Stimulated activated CD4-positive, alpha-beta T cell treated with anti-CD3 and anti-CD28 coated beads, Interleukin-15, amount 100 ng/mL, for 24 hours (primary cell): ENCODE data around the gene EFCC1.
"Not testable (repeated sequence)": the region's sequence is repeated elsewhere in the genome, so short reads cannot be mapped to it uniquely, and the experiment has no call there.

ENCODE experiments used
- DNase-seq: peaks from one replicate; pipeline ENCODE4 v3.0.0-alpha.2; 2020

Gene EFCC1

DNA sequence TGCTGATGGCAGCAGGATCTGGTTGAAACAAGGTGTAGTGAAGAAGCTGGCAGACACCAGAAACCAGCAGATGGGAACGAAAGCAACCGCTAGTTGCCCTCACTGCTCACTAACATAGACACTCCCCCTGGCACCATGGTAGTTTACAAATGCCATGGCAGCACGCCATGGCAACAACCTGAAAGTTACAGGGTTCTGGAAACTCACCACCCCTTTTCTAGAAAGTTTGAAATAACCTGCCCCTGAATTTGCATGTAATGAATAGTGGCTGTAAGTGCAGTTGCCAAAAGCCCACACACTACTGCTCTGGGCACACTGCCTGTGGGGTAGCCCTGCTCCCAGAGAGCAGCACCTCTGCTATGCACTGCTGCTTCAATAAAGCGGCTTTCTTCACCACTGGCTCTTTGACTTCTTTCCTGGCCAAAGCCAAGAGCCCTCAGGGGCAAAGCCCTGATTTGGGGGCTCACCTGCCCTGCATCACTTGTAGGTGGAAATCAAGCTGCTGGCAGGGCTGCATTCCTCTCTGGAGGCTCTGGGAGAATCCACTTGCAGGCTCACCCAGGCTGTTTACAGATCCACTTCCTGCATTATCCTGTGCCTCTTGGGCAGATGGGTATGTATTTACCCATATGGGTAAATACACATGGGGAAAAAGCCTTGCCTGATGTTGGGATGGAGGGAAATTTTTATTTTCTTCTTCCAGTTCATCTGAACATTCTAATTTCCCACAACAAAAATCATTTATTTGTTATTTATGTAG, 57.5 kb downstream of the EFCC1 start:
- DNase-seq, result no peak

DNA sequence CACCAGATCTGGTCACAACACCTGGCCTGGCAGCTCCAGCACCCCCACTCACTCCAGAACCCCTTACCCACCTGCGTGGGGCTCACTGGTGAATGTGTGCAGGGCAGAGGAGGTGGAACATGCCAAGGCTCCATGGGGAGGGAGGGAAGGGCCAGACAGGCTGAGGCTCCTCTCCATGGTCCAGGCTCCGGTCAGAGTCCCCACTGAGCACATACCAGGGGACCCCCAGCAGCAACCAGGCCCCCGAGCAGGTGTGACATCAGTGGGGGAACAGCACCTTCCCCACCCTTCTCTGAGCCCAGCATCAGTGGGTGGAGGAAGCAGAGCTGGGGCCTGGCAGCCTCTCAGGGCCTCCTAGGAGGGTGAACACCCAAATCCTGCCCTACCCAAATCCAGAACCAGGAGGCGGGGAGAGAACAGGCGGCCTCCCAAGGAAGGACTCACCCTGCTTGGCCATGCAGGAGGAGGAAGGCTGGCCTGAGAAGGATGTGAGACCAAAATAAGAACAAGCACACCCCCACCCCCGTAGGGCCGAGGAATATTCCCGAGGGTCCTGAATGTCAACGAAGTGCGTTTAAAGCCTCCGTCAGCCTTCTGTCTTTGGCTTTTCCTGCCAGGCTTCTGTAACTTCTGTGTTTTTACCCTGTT, 58.3 kb downstream of the EFCC1 start:
- DNase-seq, result no peak

GRCh38 chr3:129060276-129061022, 59.3 kb downstream of the EFCC1 start, which contains the start of gene GP9:
Gene GP9, plus strand, starts transcription at chr3:129060779. Its CDS starts 961 bp downstream, at chr3:129061740.
- DNase-seq, result no peak

DNA sequence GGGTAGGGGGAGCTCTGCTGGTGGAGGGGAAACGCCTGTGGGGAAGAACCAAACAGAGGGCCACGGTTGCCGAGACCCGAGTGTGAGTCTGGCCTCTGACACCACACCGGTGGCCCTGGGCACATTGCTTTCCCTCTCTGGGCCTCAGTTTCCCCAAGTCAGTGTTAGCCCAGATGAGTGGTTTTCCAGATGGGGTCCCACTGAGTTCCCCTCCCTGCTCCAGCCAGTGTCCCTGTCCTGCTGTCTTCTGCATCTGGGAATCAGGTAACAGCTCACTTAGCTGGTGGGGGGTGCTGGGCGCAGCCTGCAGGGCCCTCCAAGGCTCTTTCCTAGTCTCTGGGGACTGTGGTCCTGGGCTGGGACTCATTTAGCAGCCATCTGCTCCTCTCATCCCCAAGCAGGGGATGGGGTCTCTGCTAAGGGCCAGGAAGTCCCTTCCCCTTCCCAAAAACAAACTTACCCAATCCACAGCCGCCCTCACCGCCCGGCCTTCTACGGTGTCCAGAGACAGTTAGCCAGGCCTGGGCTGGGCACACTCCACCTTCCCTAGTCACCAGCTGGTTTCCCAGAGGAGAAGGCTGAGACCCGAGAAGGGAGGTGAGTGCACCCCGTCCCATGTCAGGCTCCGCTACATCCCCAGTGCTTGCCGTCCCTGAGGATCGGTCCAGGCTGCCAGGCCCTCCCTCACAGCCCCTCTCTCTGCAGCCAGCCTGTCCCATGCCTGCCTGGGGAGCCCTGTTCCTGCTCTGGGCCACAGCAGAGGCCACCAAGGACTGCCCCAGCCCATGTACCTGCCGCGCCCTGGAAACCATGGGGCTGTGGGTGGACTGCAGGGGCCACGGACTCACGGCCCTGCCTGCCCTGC, 60.2 kb downstream of the EFCC1 start:
- no peak for DNase-seq

- no peak for DNase-seq
These were observed 61.1 kb downstream of the EFCC1 start for GRCh38 chr3:129061888-129062834.

DNA sequence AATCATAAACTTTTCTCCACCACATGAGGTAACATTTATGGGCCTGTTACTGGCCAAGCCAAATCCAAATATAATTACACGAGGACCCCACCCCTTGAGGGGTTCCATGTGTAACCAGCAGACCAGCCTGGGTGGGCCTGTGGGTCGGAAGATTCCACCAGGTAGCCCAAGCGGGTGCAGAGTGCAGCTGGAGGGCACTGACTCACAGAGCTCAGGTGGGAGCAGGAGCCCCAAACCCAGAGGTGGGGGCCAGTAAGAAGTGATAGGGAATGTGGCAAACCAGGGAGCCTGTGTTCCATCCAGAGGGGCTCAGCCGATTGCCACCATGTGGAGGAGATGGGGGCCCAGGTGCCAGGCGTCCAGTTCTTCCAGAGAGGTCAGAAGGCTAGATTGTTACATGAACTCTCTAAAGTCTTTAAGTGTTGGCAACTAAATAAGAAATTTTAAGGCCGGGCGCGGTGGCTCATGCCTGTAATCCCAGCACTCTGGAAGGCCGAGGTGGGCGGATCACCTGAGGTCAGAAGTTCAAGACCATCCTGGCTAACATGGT, 62.1 kb downstream of the EFCC1 start:
- no peak for DNase-seq

DNA sequence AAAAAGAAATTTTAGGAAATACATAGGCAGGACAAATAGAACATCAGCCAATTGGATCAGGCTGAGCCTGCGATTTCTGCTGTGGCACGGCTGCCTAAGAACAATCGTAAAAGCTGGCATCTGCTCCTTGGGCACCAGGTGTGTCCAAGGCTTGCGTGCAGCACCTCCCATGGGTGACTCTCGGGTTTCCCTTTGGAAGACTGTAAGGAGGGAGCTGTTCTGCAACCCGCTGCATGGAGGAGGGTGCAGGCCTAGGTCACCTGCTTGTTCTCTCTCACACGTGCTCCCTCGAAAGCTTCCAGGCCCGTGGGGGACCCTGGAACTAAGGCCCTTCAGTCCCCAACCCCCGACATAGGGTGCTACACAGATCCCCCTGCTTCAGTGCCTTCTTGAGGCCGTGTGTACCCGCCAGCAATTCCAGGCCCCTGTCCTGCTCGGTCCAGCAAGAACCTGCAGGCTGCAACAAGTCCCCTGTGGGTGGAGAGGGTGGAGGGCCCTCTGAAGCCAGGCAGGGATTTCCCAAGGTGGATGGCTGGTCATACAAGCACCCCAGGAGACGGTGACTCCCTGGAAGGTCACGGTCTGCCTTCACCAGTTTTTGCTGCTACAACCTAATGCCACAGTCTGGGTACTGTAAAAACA, 62.9 kb downstream of the EFCC1 start:
- DNase-seq, result no peak

DNA sequence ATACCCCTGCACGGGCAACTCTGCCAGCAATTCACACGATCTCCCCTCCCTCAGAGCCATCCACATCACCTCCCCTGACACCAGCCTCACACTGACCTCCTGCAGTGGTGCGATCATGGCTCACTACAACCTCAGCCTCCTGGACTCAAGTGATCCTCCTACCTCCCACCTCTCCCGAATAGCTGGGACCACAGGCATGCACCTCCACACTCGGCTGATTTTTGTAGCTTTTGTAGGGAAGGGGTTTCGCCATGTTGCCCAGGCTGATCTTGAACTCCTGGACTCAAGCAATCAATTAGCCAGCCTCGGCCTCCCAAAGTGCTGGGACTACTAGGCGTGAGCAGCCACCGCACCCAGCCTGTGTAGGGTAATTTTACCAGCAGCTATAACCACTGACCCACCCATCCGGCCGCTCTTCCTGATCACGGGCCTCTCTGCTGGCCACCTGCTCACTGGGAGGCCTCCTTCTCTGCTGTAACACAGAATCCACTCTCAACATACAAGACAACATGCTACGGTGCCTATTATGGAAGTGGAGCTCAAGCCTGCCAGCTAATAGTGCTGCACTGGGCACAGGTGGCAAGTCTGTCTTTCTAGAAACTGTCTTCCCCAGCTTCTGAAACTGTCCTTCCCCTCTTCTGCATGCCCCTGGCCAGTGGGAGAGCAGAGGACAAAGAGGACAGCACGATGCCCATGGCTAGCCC, 64.1 kb downstream of the EFCC1 start:
- no peak for DNase-seq

GRCh38 chr3:129065720-129066073, 64.6 kb downstream of the EFCC1 start:
- DNase-seq, result no peak

DNA sequence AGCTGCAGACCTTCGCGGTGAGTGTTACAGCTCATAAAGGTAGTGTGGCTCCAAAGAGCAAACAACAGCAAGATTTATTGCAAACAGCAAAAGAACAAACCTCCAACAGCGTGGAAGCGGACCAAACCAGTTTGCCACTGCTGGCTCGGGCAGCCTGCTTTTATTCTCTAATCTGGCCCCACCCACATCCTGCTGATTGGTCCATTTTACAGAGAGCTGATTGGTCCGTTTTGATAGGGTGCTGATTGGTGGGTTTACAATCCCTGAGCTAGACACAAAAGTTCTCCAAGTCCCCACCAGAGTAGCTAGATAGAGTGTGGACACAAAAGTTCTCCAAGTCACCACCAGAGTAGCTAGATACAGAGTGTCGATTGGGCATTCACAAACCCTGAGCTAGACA, 66.6 kb downstream of the EFCC1 start:
- peak; percentile 18 for DNase-seq

DNA sequence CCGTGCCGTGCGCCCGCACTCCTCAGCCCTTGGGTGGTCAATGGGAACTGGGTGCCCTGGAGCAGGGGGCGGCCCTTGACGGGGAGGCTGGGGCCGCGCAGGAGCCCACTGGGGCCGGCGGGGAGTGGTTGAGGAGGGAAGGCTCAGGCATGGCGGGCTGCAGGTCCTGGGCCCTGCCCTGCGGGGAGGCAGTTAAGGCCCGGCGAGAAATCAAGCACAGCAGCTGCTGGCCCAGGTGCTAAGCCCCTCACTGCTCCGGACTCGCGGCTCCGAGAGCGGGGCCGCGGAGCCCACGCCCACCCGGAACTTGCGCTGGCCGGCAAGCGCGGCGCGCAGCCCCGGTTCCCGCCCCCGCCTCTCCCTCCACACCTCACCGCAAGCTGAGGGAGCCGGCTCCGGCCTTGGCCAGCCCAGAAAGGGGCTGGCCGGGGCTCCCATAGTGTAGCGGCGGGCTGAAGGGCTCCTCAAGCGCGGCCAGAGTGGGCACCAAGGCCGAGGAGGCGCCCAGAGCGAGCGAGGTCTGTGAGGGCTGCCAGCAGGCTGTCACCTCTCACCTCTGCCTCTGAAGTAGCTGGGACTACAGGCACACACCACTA, 67.3 kb downstream of the EFCC1 start:
- DNase-seq, result peak; percentile 32

GRCh38 chr3:129069313-129070085, 68.4 kb downstream of the EFCC1 start:
- DNase-seq, result not testable (repeated sequence)

DNA sequence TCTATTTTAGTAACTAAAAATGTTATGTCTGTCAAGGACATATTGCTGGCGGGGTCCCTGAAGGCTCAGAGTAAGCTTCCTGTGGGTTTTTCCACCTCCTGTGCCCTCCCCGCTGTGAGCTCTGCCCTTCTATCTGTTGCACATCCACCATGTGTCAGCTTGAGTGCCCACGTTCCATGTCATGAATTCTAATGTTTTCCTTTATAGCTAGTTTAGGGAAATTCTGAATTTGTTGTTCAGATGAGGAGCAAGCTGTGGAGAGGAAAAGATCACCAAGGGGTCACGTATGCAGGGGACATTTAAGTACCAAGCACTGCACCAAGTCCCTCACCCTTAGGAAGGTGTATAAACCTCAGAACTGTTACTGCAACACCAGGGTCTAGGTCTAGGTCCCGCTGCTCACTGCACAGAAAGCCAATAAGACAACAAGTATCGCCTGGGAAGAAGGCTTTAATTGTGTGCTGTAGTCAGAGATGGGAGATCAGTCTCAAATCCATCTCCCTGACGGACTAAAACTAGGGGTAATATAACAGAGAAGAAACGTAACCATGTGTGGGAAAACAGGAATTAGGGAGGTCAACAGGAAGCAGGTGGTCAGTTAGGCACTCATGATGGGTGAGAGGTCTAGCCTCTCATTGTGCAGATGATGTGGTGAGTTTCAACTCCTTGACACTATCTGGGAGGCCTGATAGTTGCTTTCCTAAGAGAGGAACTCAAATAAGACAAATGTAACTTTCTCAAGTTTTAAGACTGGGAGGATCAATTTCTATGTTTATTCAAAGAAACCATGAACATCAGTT, 69.2 kb downstream of the EFCC1 start:
- no peak for DNase-seq

DNA sequence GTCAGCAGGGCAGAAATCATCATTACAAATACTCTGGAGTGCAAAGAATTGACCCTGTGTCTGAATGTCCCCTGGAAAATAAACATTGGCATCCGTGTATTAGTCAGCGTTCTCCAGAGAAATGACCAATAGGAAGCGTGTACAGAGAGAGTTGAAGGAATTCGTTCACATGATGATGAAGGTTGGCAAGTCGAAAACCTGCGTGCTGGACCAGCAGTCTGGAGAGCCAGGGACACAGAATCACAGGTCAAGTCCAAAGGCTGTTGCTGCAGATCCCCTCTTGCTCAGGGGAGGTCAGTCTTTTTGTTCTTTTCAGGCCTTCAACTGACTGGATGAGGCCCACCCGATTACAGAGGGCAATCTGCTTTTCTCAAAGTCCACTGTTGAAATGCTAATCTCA, 76.1 kb downstream of the EFCC1 start:
- DNase-seq, result no peak

GRCh38 chr3:129078510-129078909, 77.4 kb downstream of the EFCC1 start:
- no peak for DNase-seq

DNA sequence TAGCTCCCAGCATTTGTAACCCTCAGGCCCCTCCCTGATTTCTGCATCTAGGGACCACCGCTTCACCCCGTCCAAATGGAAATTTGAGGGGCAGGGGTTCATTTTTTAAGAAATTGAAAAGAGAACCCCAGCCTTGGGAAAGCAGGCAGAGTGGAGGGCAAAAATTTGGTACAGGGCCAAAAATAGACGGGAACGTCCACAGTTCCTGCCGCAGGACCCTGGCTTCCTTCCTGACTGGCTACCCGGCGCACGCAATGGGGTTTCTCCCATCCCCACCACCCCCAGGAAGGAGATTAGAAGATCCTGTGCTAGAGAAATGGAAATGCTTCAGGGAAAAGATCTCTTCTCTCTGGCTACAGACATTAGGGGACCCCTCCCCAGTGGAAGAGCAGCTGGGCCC, 80.4 kb downstream of the EFCC1 start:
- DNase-seq, result no peak

- DNase-seq, result no peak
These were observed 80.9 kb downstream of the EFCC1 start for GRCh38 chr3:129082026-129082425.

DNA sequence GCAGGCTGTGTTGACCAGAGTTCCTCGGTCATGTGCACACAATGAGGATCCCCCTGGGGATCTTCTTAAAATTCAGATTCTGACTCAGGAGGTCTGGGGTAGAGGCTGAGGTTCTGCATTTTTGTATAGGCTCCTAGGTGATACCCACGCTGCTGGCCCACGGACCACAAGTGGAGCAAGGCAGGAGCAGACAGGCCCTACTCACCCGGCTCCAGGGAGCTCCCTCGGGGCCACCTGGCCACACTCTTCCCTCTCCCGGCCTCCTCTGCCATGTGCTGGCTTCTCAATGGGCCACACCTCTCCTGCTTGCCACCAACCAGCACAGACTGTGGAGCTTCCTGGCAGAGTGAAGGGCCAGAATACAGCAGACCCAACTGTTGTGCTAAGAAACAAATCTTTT, 83.4 kb downstream of the EFCC1 start:
- no peak for DNase-seq
